NOMO-1 treated with dmso at 0.1 percent for 144 hours (cell line): ENCODE data around the gene MACROD1.

ENCODE experiments used
- DNase-seq: peaks from one replicate; lab custom pipeline; 2025; ENCODE audit not compliant: unreplicated experiment; lab: John Stamatoyannopoulos, UW

MACROD1 gene, protein sequence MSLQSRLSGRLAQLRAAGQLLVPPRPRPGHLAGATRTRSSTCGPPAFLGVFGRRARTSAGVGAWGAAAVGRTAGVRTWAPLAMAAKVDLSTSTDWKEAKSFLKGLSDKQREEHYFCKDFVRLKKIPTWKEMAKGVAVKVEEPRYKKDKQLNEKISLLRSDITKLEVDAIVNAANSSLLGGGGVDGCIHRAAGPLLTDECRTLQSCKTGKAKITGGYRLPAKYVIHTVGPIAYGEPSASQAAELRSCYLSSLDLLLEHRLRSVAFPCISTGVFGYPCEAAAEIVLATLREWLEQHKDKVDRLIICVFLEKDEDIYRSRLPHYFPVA

DNA sequence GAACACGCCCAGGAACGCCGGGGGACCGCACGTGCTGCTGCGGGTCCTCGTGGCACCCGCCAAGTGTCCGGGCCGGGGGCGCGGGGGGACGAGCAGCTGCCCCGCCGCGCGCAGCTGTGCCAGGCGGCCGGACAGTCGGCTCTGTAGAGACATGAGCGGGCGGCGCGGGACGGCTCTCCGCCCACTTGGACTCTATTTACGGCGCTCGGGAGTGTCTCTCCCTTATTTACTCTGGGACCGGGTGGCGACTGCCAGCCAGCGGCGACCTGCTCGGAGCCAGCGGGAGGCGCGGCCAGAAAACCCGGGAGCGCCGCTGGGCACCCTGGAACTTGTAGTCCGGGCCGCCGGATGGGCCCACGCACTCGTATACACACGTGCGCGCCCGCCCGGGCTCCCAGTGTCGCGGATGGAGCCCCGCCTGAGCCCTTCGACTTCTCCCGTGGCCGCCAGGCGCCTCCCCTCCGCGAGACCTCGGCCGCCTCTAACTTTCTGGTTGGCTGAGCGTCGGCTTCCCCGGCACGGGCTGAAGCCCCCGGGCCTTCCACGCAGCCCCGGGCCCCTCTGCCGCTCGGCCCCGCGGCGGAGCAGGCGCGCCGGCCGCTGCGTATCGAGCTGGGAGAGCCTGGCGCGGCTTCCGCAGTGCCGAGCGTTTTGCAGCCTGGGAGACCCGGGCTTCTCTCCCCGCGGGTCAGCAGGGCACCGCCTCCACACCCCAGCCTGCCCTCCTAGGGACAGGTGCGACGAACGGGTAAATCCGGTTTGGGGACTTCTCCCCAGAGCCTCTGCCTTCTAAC is at the start of gene MACROD1:
Gene MACROD1, minus strand, starts transcription at position 272 of the 794 bp plus-strand sequence. Its CDS starts 119 bp downstream, at position 153.
- peak; percentile 68 for DNase-seq

DNA sequence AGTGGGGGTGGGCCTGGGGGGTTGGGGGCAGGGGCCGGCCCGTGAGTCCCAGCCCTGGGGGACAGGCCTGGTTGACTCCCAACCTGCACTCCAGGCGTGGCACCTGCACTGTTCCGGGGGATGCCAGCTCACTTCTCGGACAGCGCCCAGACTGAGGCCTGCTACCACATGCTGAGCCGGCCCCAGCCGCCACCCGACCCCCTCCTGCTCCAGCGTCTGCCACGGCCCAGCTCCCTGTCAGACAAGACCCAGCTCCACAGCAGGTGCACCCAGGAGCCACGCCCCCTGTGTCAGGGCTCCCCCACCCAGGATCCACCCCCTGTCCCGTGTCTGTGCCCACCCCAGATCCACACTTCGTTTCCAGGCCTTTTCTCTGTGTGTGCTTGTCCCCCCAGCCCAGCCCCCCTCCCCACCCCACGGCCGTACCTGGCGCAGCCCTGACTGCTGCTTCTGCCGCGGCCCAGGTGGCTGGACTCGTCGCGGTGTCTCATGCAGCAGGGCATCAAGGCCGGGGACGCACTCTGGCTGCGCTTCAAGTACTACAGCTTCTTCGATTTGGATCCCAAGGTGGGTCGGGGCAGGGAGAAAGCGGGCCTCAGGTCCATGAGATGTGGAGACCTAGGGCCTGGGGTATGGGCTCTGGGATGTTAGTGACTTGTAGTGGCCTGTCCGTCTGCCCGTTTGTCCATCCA is 45.4 kb upstream of the MACROD1 start:
- DNase-seq: no peak

DNA sequence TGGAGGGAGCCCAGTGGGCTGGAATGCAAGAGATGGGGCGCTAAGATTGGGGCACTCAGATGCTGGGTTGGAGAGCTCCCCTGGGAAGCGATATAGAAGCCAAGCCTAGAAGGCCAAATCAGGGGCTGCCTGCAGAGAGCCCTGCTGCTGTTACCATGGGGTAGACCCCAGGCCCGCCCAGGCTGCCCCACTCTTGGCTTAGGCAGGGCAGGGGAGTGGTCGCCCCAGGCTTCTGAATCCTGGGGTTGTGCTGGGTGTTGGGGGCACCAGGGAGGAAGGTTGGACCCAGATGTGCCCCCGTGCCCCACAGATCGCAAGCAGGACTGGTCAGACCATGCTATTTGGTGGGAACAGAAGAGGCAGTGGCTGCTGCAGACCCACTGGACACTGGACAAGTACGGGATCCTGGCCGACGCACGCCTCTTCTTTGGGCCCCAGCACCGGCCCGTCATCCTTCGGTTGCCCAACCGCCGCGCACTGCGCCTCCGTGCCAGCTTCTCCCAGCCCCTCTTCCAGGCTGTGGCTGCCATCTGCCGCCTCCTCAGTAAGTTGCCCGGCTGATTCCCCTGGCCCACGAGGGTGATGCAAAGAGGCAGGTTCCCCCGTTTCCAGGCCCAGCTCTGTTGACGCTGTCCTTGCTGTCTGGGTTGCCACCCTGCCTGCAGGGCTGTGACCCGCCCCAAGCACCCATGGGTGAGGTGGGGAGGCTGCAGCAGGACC is 44.5 kb upstream of the MACROD1 start:
- no peak for DNase-seq

GRCh38 chr11:64209563-64209843 is 43.6 kb upstream of the MACROD1 start:
- DNase-seq: no peak

DNA sequence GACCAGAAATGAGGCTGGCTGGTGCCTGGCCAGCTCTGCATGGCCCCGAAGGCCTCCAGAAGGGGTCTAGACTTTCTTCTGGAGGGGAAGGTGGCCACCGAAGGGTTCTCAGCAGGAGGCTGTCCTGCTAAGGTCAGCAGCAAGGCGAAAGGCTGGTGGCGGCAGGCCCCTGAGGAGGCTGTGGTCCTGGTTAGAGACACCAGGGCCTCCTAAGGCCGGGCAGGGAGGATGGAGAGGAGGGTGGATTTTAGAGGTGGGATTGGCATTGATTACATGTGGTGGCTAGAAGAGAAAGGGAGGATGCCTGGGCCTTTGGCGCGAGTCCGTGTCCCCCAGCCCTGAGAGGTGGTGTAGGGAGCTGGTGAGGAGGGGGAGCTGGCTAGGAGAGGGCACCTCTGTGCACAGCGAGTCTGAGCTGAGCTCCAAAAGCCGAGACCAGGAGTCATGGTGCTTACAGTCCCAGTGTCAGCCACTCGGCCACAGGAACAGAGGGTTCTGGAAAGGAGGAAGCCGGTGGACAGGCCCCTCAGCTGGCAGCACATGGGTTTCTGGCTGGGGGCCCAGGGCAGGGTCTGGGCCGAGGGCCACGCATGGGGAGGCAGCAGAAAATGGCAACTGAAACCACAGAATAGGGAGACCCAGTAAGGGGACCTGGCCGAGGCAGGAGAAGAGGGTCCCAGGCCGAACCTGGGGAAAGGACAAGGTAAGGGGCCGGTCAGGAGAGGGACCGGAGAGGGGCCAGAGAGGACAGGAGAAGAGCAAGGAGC is 43.1 kb upstream of the MACROD1 start:
- DNase-seq: no peak

GRCh38 chr11:64208086-64208795 is 42.3 kb upstream of the MACROD1 start:
- DNase-seq: no peak

DNA sequence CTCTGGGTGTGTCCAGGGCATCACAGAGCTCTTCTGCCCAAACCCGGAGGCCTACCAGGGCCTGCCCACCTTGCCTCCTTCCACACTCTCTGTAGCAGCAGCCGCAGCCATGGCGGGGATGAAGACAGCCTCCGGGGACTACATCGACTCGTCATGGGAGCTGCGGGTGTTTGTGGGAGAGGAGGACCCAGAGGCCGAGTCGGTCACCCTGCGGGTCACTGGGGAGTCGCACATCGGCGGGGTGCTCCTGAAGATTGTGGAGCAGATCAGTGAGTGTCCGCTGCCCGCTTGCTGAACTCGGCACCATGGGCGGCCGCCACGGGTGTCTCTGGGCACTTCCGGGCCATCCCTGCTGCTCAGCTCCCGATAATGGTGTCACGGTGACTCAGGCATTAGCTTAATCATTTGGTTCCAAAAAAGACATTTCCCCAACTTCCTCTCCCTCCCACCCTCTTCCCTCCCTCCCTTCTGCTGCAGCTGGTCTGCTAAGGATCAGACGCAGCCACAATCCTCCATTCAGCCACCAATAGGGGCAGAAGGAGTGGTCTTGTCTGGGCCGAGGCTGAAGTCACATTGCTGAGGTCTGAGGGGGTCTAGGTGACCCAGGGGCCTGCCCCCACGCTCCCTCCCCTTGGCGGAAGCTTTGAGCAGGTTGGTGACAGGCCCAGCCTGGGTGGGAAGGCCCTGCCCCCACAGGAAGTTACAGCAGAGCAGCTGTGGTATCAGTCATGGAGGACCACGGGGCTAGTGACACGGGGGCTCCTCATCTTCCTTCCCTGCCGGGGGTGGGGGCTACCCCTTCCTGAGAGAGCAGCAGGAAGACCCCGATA is 41.6 kb upstream of the MACROD1 start:
- peak; percentile 91 for DNase-seq

GRCh38 chr11:64206457-64207255 is 40.7 kb upstream of the MACROD1 start, which contains the start of gene FERMT3:
Gene FERMT3 (plus strand): TSS chr11:64206721. CDS start chr11:64207365, 644 bp downstream.
- DNase-seq: peak; percentile 49

DNA sequence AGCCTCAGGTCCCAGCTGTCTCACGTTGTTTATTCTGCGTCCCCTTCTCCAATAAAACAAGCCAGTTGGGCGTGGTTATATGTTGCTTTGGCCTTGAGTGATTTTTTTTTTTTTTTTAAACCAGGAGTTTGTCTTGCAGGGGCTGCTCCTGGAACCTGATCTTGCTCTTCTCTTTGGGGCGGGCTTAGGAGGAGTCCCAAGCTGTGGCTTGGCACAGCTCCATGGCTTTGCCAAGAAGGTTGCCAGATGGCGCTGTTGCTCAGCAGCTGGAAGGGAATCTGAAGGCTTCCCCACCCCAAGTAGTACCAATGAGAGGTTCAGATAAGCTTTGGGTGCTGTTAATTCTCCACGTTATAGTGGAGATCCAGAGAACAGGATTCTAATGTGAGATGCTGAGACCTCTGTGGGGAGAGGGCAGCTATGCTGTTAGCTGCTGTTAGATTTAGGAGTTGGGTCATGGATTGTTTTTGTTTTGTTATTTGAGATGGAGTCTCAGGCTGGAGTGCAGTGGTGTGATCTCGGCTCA is 38.6 kb upstream of the MACROD1 start:
- DNase-seq: peak; percentile 80

DNA sequence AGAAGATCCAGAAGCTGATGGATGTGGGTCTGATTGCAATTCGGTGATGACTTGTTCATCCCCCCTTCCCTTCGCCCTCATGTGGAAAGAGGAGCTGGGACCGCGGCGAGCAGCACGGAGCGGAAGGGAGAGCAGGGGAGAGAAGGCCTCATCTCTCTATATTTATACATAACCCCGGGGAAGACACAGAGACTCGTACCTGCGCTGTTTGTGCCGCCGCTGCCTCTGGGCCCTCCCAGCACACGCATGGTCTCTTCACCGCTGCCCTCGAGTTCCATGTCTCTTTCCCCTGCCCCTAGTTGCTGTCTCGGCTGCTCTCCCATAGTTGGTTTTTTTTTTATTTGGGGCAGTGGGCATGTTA is 38.1 kb upstream of the MACROD1 start:
- no peak for DNase-seq

DNA sequence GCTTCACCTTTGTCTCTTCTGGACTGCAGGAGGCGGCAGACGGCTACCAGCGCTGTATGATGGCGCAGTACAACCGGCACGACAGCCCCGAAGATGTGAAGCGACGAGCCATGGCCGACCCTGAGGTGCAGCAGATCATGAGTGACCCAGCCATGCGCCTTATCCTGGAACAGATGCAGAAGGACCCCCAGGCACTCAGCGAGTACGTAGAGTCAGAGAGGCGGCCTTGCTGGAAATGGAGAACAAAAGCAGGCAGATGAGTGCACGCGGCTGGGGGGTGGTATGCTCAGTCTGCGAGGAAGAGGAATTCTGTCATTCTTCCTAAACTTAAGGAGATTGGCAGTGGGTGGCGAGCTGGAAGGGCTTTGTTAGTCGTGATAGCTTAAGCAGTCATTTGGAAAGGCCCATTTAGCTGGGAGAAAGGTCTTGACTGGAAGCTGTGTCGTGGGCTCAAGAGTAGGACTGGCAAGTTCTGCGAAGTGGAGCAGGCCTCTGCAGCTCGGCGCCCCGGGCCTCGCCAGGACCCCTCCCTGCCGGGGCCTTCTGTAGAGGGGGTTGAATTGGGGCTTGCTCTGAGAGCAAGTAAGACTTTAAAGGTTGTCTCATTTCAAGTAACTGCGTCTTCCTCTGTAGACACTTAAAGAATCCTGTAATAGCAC is 37.6 kb upstream of the MACROD1 start:
- no peak for DNase-seq

DNA sequence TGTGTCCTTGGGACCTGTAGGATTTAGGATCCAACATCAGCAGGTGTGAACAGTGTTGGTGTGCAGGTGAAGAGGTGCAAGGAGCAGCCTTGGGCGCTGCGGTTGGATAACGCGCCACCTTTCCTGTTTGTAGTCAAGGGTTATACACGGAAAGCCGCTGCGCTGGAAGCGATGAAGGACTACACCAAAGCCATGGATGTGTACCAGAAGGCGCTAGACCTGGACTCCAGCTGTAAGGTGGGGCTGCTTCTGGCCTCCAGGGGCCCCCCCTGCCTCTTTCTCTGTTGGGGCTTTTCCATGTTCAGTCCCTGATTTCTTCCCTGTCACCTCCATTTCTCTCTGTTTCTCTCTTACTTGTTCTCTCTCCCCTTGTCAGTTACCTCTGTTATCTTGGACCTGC is 37.1 kb upstream of the MACROD1 start:
- no peak for DNase-seq

DNA sequence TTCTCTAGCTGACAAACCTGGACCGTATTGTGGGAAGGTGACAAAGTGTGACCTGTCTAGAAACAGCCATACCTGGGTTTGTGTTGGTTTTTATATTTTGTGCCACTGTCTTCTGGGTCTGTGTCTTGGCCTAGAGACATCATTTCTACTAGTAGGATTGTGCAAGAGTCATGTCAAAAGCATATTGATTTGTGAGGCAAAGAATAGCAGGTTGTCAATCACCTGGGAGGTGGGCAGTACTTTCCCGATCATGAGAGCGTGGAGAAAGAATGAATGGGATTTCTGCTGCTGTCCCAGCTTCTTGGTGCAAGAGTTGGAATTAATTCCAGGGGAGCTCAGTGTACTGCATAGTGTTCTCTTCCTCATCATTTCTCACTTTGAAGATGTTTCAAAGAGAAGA is 35.6 kb upstream of the MACROD1 start:
- DNase-seq: no peak

- no peak for DNase-seq
Observed at GRCh38 chr11:64198511-64198910, 32.6 kb upstream of the MACROD1 start.

DNA sequence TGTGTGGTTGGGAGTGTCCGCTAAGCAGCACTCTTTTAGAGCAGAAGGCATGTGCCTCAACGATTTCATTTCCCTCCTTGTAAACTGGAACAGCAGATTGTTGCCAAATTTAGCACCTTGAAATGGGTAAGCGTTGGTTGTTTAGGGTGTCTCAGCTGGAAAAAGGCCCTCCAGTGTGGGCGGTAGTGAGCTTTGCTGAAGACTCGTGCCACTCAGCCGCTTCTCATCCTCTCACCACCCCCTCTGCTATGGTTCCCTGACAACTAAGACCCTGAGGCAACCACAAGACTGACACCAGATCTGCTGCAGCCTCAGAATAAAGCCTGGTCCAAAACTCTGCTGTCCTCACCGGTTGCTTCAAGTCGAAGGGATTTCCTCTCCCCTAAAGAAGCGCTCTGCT is 30.7 kb upstream of the MACROD1 start:
- no peak for DNase-seq

DNA sequence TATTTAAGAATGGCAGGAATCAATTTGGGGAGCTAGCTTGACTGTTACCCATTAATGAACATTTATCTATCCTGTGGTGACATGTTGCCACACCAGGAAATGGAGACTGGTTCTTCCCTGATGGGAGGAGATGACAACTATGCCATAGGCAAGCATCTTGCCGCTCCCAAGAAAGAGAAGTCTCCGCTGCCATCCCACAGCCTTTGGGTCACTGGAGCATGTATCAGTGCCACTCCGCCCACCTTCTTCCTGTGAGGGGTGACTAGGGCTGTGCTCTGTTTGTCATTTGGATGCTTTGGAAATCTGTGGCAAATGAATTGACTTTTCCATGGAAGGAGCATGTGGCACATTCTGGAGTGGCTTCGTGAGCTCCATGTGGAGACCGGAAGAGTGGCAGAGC is 26.5 kb upstream of the MACROD1 start:
- DNase-seq: no peak

GRCh38 chr11:64186492-64187165 is 20.7 kb upstream of the MACROD1 start:
- no peak for DNase-seq
